Activated CD8-positive, alpha-beta T cell treated with anti-CD3 and anti-CD28 coated beads for 36 hours (primary cell): ENCODE measurements around the gene RNF157. TPM values are rescaled to one million over a fixed set of nuclear protein-coding genes. Genes with fewer than 3 reads are reported as not detected.
A peak's percentile ranks its signal among the peaks of the same experiment; 100 is the strongest.
"Not testable (repeated sequence)": the region's sequence is repeated elsewhere in the genome, so short reads cannot be mapped to it uniquely, and the experiment has no call there.

Experiments used
- ATAC-seq: fragments of 200-7000 bp; cut with Tn5 transposase; one replicate; pipeline ENCODE4 v1.10.0; 2021; ENCODE audit warnings: mild to moderate bottlenecking, moderate library complexity
- CTCF ChIA-PET: fragments of 350-600 bp; sonication (Branson Sonifier 250); formaldehyde crosslinking; loops from one replicate; lab custom pipeline; 2021; ENCODE audit warnings: antibody characterized with exemption; lab: Charles Lee
- POLR2A ChIA-PET: fragments of 350-600 bp; sonication (Branson Sonifier 250); formaldehyde crosslinking; loops from one replicate; lab custom pipeline; 2021; ENCODE audit warnings: antibody characterized with exemption; lab: Charles Lee
- DNase-seq: peaks from one replicate; pipeline ENCODE4 v3.0.0-alpha.2; 2020
- H3K27ac Mint-ChIP-seq: one replicate; pipeline ENCODE4 v1.8.0; 2021; ENCODE audit warnings: mild to moderate bottlenecking, mixed read lengths
- H3K27me3 Mint-ChIP-seq: one replicate; pipeline ENCODE4 v1.8.0; 2021; ENCODE audit warnings: mixed read lengths
- H3K36me3 Mint-ChIP-seq: one replicate; pipeline ENCODE4 v1.8.0; 2021; ENCODE audit warnings: low read depth, mixed read lengths
- H3K4me1 Mint-ChIP-seq: one replicate; pipeline ENCODE4 v1.8.0; 2021; ENCODE audit warnings: low read depth, mixed read lengths
- H3K4me3 Mint-ChIP-seq: one replicate; pipeline ENCODE4 v1.8.0; 2021; ENCODE audit warnings: mild to moderate bottlenecking, moderate library complexity, mixed read lengths
- H3K9me3 Mint-ChIP-seq: one replicate; pipeline ENCODE4 v1.8.0; 2021; ENCODE audit warnings: mixed read lengths
- intact Hi-C: fragments of 100-400 bp; cut with micrococcal nuclease; formaldehyde crosslinking; loops from one replicate; pipeline ENCODE4 v1.10.0; 2022
- total RNA-seq, 2 experiments: library from RNA; stranded (reverse); gene quantifications; one replicate each; pipeline ENCODE4 v1.2.3, GENCODE V29; 2021
- TF ChIP-seq, protein P1 (sequence below): fragments of 200-600 bp; IDR thresholded peaks from one replicate; pipeline ENCODE4 v1.8.0; 2022; ENCODE audit warnings: antibody characterized with exemption, mild to moderate bottlenecking

Gene RNF157
- total RNA-seq, 2 experiments from 2014 or later = 37.2 to 44.5 TPM

DNA sequence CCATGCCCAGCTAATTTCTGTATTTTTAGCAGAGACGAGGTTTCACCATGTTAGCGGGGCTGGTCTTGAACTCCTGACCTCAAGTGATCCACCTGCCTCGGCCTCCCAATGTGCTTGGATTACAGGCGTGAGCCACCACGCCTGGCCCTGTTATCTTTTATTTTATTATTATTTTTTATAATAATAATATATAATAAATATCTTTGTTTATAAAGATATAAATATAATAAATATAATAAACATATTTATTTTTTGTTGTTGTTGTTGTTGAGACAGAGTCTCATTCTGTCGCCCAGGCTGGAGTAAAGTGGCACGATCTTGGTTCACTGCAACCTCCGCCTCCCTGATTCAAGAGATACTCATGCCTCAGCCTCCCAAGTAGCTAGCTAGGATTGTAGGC is 7.0 kb upstream of the RNF157 start:
- no peaks in the 10 kb centered on the region for H3K36me3 Mint-ChIP-seq
- no peaks in the 10 kb centered on the region for H3K9me3 Mint-ChIP-seq
- ChIA-PET CTCF (interaction anchor here (1.0 to 3.1 kb wide), 10 partner anchors 7 to 68 kb away, joined by 3 to 13 read pairs (median 5); partner anchors contain the start of gene UBALD2), POLR2A (interaction anchor here (0.9 to 29.4 kb wide), 4 partner anchors 8 to 65 kb away, joined by 3 to 960 read pairs (median 30); partner anchors contain the start of gene UBALD2)
- H3K4me1 Mint-ChIP-seq = peaks cover 60% of the 10 kb centered on the region
- no peak overlapping the region for H3K4me3 Mint-ChIP-seq
- ATAC-seq (no peak), DNase-seq (no peak)
- TF ChIP-seq, protein P1, sequence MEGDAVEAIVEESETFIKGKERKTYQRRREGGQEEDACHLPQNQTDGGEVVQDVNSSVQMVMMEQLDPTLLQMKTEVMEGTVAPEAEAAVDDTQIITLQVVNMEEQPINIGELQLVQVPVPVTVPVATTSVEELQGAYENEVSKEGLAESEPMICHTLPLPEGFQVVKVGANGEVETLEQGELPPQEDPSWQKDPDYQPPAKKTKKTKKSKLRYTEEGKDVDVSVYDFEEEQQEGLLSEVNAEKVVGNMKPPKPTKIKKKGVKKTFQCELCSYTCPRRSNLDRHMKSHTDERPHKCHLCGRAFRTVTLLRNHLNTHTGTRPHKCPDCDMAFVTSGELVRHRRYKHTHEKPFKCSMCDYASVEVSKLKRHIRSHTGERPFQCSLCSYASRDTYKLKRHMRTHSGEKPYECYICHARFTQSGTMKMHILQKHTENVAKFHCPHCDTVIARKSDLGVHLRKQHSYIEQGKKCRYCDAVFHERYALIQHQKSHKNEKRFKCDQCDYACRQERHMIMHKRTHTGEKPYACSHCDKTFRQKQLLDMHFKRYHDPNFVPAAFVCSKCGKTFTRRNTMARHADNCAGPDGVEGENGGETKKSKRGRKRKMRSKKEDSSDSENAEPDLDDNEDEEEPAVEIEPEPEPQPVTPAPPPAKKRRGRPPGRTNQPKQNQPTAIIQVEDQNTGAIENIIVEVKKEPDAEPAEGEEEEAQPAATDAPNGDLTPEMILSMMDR = no peak
- peak overlapping the region; percentile 96 for H3K27ac Mint-ChIP-seq
- intact Hi-C loops = no loop called here
- no peaks in the 10 kb centered on the region for H3K27me3 Mint-ChIP-seq

DNA sequence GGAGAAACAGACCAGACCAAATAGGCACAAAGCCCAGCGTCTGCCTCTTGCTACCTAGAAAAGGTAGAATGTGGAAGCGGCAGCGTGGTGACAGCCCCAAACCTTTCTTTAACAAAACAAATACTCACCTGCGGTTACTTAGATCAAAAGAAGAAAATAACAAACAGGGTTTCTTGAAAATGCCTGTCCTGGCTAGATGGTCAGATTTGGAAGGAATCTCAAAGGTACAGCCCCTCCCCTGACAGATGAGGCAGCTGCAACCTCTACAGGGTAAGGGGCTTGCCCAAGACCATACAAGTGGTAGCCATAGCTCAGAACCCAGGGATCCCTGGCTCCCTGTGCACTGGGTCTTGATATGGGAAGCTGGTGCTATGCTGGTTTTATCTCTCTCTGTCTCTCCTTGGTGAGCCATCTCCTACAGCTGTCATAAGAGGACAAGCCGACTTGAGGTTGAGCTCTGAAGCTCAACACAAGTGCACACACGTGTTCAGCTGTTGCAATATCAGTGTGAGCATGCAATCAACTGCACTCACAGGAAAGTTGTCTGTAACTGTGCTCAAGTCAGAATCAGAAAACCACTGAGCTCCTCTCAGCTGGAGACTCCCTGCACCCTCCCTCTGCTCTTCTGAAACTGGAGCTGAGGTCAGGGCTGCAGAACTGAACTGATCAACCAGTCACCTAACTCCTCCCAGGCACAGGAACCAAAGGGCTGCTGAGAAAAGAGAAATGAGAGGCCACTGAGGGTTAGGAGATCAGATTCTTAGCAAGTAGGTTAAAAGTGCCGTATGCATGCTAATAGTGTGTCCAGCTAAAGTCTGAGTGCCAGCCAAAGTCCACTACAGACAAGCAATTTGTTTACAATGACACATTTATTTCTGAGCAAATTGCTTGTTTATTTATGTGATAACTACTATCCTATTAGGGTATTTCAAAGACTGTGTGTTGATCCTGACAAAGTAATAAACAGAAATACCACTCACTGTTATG is 6.1 kb upstream of the RNF157 start:
- ATAC-seq = peak; percentile 98
- TF ChIP-seq, protein P1 = no peak
- intact Hi-C loops = no loop called here
- ChIA-PET POLR2A (interaction anchor here (0.7 to 29.4 kb wide), 6 partner anchors 20 to 333 kb away, joined by 3 to 960 read pairs (median 18); partner anchors contain the start of gene UBALD2), CTCF (interaction anchor here (0.9 to 3.1 kb wide), 15 partner anchors 8 to 65 kb away, joined by 3 to 13 read pairs (median 5); partner anchors contain the start of gene UBALD2)
- no peaks in the 10 kb centered on the region for H3K36me3 Mint-ChIP-seq
- H3K27me3 Mint-ChIP-seq = no peaks in the 10 kb centered on the region
- peak overlapping the region; percentile 96 for H3K27ac Mint-ChIP-seq
- peak overlapping the region; percentile 44 for H3K4me3 Mint-ChIP-seq
- peak; percentile 86 for DNase-seq
- no peaks in the 10 kb centered on the region for H3K9me3 Mint-ChIP-seq
- H3K4me1 Mint-ChIP-seq = peaks cover 56% of the 10 kb centered on the region

- not testable (repeated sequence) for DNase-seq, ATAC-seq, H3K36me3 Mint-ChIP-seq, H3K27me3 Mint-ChIP-seq, H3K9me3 Mint-ChIP-seq, H3K27ac Mint-ChIP-seq, H3K4me3 Mint-ChIP-seq
- intact Hi-C loops = loop anchor here (5.0 kb wide), 1 partner anchor 47 kb away; no protein-coding TSS in a partner anchor
- peaks cover 56% of the 10 kb centered on the region for H3K4me1 Mint-ChIP-seq
- POLR2A ChIA-PET = interaction anchor here (1.0 to 29.4 kb wide), 6 partner anchors 11 to 62 kb away, joined by 3 to 960 read pairs (median 15); partner anchors contain the start of gene UBALD2
- CTCF ChIA-PET = interaction anchor here (0.9 to 3.1 kb wide), 3 partner anchors 19 to 61 kb away, joined by 3 to 13 read pairs (median 12); partner anchors contain the start of gene UBALD2
Observed at GRCh38 chr17:76244721-76245120, 4.4 kb upstream of the RNF157 start.

DNA sequence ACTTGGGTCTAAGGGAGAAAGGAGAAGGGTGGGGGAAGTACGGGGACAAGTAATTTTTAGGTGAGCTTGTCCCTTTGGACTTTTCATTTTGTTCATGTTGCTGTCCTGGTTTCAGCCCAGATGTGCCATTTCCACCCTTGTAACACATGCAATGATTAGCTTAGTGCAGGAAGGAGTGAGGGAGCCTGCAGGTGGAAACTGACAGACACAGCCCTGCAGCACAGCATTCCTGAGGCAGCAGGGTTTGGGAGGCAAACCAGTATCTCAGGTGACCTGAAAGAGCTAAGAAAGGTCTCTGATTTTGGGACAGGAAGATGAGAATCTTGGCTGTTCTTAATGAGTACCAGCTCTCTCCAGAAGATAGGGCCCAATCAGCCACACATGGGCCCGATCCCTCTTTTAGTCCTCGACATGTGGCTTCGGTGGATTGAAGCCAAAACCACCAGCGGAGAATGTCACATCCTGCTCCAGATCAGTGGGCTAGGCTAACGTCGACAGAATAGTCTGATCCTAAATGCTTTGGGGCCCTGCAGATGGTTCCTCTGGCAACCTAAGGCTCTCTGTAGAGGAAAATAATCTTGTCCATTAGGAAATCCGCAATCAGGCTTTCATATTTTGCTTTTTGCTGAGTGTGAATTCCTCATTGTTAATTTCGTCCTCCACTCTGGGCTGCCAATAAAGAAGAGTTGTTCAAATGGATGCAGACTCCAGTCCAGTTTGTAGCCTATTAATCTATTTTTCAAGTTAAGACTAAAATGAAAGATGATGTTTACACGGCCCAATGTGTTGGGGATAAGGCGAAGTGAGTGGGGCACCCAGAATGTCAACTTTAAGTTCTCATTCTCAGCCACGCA is 3.8 kb upstream of the RNF157 start:
- peak; percentile 39 for DNase-seq
- ATAC-seq = no peak
- CTCF ChIA-PET = interaction anchor here (1.1 to 1.4 kb wide), 2 partner anchors 36 to 98 kb away, joined by 3 to 4 read pairs; no protein-coding TSS in a partner anchor
- Mint-ChIP-seq H3K9me3 (no peaks in the 10 kb centered on the region), H3K36me3 (no peaks in the 10 kb centered on the region), H3K4me1 (peaks cover 59% of the 10 kb centered on the region), H3K27ac (no peak overlapping the region), H3K4me3 (no peak overlapping the region), H3K27me3 (no peaks in the 10 kb centered on the region)
- intact Hi-C loops = loop anchor here (5.0 kb wide), 1 partner anchor 47 kb away; no protein-coding TSS in a partner anchor
- TF ChIP-seq, protein P1 = no peak
- POLR2A ChIA-PET = interaction anchor here (1.1 to 29.4 kb wide), 7 partner anchors 8 to 64 kb away, joined by 3 to 960 read pairs (median 4); partner anchors contain the start of gene UBALD2
